Transverse colon (tissue), 4 donors: ENCODE data around the gene TMEM200B.
A peak's percentile ranks its signal among the peaks of the same experiment; 100 is the strongest.

Source experiments
- CTCF ChIP-seq, 5 experiments: fragments of 200-600 bp in 3 of 5; fragments of 450-650 bp in 2 of 5; sonication (generic) in 3 of 5; IDR thresholded peaks; 1 replicate in 2 of 5; 2 replicates in 3 of 5; pipeline ENCODE4 v1.5.1; 2016 to 2017; ENCODE audit warnings: antibody characterized with exemption in 5 of 5, inconsistent platforms in 3 of 5, mild to moderate bottlenecking in 2 of 5, moderate library complexity in 1 of 5
- POLR2A ChIP-seq: fragments of 450-650 bp; IDR thresholded peaks from one replicate; pipeline ENCODE4 v1.6.1; 2016; ENCODE audit warnings: antibody characterized with exemption, mild to moderate bottlenecking, moderate library complexity
- POLR2AphosphoS5 ChIP-seq, 3 donors: sonication (generic); formaldehyde crosslinking; IDR thresholded peaks; one replicate each; pipeline ENCODE4 v1.6.1; 2016; ENCODE audit warnings: antibody characterized with exemption in 3 of 3

DNA sequence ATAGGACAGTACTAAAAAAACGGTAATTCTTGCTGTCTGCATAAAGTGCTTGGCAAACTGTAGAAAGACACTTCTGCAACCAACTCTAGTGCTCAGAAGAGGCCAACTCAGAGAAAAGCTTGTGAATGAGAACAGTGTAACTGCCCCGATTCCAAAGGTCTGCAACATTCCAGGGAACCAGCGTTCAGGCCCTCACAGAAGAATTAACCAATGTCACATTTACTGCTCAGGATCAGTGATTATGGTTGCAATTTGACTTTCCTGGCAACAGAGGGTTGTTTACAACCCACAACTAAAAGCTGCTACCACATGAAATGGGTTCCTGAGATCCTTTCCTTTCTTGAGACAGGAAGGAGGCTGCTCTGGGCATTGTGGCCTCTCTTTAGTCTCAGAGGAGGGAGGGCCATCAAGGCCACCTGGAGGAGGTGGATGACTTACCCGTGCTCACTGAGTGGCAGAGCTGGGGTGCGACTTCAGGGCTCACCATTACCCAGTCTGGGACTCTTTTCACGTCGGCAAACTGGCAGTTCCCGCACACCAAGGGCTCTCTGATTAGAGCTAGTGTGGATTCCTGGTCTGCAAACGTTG lies 42.7 kb upstream of the TMEM200B start:
- no peak for TF ChIP-seq POLR2A
- TF ChIP-seq CTCF (IDR thresholded peaks at IDR 0.05) = no peak
- peak in 1 of 3 donors; percentile 31 for TF ChIP-seq POLR2AphosphoS5 (IDR thresholded peaks at IDR 0.05)
